ENCODE data around the gene LAPTM4A.

GRCh38 chr2:20034821-20035220 lies 16.6 kb downstream of the LAPTM4A start:
- TF ChIP-seq CTCF (IDR thresholded peaks at IDR 0.05 in 2 of 3, conservative IDR thresholded peaks at IDR 0.05 in 1 of 3; ENCODE audit: control insufficient read depth in 2 of 3, extremely low read depth in 1 of 3, insufficient read depth in 1 of 3, low read depth in 3 of 3, low read length in 3 of 3) (no peak), SMC3 (IDR thresholded peaks at IDR 0.05; ENCODE audit: borderline replicate concordance, low read length) (no peak), SUZ12 (IDR thresholded peaks at IDR 0.05; ENCODE audit: unreplicated experiment) (no peak), SIX5 (IDR thresholded peaks at IDR 0.05; ENCODE audit: low read depth, low read length, severe bottlenecking) (no peak), EGR1 (IDR thresholded peaks at IDR 0.05; ENCODE audit: borderline replicate concordance in 1 of 2, low read depth in 2 of 2, low read length in 2 of 2) (no peak), POLR2AphosphoS5 (IDR thresholded peaks at IDR 0.05; ENCODE audit: low read length) (no peak), ATF2 (IDR thresholded peaks at IDR 0.05; ENCODE audit: low read length) (no peak), STAT1 (conservative IDR thresholded peaks at IDR 0.05) (no peak), ZNF384 (IDR thresholded peaks at IDR 0.05; ENCODE audit: borderline replicate concordance, low read depth, low read length) (no peak), POLR2A (IDR thresholded peaks at IDR 0.05; ENCODE audit: low read depth, low read length) (no peak), YY1 (IDR thresholded peaks at IDR 0.05; ENCODE audit: low read depth, low read length) (no peak), BCLAF1 (IDR thresholded peaks at IDR 0.05) (no peak)
